NCI-H510A (cell line): Measurements from ENCODE around the gene VRTN.
"Not testable (repeated sequence)": the region's sequence is repeated elsewhere in the genome, so short reads cannot be mapped to it uniquely, and the experiment has no call there.

Source experiments
- DNase-seq: peaks from one replicate; lab custom pipeline; 2025; lab: John Stamatoyannopoulos, UW

VRTN gene

DNA sequence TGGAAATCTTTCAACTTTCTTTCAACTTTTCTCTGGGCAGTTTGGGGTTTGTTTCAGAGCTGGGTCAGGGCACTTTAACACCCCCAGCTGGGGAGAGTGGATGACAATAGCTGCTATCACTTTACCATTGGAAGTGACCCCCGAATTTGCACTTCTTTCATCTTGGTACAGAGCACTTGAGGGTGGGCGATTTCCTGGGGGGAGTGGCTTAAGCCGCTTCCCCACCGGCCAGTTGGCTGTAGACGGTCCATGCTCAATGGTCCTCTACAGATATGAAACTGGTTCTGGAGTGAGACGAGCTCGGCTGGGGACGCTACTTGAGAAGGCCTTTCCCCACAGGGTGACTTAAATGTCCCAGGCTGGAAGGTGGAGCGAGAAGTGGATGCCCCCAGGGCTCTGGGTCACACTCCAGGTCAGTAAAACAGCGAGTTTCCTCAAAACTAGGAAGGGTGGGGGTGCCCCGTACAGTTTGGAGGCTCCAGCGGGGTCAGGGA, at the start of gene VRTN:
Gene VRTN, plus strand, starts transcription at position 231 of the 494 bp plus-strand sequence. CDS start 8,313 bp downstream, outside the sequence.
- DNase-seq, result no peak

- no peak for DNase-seq
Measured at GRCh38 chr14:74299061-74299545, 49.2 kb upstream of the VRTN start.

DNA sequence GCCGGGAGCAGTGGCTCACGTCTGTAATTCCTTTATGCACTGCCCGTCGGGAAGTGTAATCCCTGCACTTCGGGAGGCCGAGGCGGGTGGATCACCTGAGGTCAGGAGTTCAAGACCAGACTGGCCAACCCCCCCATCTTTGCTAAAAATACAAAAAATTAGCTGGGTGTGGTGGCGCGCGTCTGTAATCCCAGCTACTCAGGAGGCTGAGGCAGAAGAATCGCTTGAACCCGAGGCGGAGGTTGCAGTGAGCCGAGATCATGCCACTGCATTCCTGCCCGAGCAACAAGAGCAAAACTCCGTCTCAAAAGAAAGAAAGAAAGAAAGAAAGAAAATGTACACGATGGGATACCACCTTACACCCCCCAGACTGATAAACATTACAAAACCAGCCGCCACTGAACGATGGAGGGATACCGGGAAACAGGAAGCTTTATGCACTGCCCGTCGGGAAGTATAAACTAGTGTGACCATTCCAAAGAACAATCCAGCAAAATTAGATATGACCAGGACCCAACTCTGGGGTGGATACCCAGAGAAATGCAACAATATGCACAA, 46.6 kb upstream of the VRTN start:
- no peak for DNase-seq

DNA sequence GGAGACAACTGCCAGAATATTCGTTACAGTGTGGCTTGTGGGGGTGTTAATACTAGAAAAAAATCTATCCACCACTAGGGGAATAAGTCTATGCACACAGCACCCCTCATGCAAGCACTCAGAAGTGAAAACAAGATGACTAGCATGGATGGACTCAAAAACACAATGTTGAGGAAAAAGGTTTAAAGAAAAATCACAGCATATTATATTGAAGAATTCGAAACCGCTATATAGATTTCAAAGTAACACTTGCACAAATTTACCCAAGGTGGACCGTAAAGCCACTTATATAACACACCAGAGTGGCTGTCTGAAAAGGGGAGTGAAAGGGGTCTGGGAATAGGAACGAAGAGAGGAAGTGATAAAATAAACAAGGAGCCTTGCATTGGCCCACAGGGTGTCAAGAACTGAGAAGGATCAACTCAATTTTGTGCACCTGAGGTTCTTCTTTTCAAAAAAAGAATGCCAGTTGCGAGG, 46.1 kb upstream of the VRTN start:
- no peak for DNase-seq

- peak; percentile 94 for DNase-seq
Measured at GRCh38 chr14:74302634-74303569, 45.4 kb upstream of the VRTN start, which contains the start of gene ABCD4. Gene ABCD4, minus strand, starts transcription at chr14:74302934. Its CDS starts 22 bp downstream, at chr14:74302912.

GRCh38 chr14:74308695-74309094, 39.6 kb upstream of the VRTN start:
- no peak for DNase-seq

- DNase-seq, result no peak
Measured at GRCh38 chr14:74309125-74310022, 38.9 kb upstream of the VRTN start.

DNA sequence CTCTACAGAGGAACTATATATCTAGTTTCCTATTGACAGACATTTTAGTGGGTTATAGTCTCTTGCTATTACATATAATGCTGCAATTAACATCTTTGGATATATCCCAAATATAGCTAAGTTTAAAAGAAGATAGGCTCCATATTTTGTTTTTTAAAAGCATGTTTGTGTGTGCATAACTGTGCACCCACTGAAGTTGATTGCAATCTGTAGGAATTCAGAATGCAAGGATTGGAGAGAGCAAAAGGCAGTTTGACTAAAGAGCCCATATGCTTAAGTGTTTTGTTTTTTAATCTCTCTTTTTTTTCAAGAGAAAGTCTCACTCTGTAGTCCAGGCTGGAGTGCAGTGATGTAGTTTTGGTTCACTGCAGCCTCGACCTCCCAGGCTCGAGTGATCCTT, 36.1 kb upstream of the VRTN start:
- DNase-seq, result no peak

GRCh38 chr14:74313601-74314000, 34.7 kb upstream of the VRTN start:
- DNase-seq, result no peak

- DNase-seq, result no peak
Measured at GRCh38 chr14:74314576-74314975, 33.7 kb upstream of the VRTN start.

- no peak for DNase-seq
Measured at GRCh38 chr14:74324931-74325361, 23.3 kb upstream of the VRTN start.

- no peak for DNase-seq
Measured at GRCh38 chr14:74325446-74325845, 22.8 kb upstream of the VRTN start.

GRCh38 chr14:74326369-74327152, 21.7 kb upstream of the VRTN start:
- DNase-seq, result no peak

DNA sequence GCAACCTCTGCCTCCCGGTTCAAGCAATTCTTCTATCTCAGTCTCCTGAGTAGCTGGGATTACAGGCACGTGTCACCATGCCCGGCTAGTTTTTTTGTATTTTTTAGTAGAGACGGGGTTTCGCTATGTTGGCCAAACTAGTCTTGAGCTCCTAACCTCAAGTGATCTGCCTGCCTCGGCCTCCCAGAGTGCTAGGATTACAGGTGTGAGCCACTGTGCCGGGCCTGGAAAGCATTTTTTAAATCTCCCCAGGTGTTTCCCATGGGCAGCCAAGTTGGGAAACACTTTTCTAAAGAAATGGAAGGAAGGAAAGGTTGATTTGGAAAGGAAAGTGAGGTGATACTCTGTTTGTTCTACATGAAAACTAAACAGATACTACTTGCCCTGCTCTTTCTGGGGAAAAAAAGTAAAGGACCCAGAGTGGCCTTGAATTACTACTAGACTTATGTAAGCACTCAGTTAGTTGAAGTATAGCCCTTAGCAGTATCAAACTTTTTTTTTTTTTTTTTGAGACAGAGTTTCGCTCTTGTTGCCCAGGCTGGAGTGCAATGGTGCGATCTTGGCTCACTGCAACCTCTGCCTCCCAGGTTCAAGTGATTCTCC, 18.2 kb upstream of the VRTN start:
- DNase-seq, result not testable (repeated sequence)

GRCh38 chr14:74333909-74334308, 14.4 kb upstream of the VRTN start:
- no peak for DNase-seq

GRCh38 chr14:74346341-74346740, 1.9 kb upstream of the VRTN start:
- no peak for DNase-seq

DNA sequence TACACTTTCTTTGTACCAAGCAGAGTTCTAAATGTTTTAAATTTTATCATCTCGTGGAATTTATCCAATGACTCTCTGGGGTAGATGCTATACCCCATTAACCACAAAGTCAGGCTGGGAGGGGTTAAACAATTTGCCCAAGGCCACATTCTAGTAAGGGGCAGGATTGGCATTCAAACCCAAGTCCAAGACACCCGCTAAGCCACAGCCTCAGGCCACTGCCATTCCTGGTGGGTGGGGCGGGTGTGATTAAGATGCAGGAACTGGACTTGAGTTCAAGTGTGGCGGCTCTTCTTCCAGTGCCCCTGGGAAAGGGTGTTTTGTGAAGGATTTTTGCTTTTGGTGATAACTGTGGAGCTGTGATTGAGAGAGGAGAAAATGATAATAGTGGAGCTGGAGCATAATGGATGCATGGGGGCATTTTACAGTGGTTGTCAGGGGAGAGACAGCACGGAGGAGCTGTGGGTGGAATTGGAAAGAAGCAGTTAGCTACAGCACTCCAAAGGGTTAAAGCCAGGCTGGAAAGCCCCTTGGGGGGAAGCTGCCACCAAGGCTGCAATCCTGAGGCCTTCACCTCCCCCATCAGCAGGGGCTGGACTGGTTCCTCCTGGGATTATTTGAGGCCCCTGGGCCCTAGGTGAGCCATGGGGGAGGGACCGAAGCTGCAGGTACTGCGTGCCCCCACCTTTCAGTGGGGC, 1.0 kb upstream of the VRTN start:
- DNase-seq, result no peak

DNA sequence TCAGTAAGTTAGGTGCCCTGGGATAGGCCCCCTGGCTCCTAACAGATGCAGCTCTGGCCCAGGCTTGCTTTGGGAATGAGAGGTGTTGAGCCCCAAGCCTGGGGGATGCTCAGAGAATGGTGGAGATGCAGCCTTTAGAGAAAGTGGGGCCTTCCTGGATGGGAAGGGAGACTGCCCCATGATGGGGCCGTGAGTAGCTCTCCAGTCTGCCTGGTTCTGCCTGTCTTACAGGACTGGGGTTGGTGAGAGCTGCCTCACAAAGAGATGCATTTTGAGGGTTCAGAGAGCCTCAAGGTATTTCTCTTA, 523 bp upstream of the VRTN start:
- no peak for DNase-seq

DNA sequence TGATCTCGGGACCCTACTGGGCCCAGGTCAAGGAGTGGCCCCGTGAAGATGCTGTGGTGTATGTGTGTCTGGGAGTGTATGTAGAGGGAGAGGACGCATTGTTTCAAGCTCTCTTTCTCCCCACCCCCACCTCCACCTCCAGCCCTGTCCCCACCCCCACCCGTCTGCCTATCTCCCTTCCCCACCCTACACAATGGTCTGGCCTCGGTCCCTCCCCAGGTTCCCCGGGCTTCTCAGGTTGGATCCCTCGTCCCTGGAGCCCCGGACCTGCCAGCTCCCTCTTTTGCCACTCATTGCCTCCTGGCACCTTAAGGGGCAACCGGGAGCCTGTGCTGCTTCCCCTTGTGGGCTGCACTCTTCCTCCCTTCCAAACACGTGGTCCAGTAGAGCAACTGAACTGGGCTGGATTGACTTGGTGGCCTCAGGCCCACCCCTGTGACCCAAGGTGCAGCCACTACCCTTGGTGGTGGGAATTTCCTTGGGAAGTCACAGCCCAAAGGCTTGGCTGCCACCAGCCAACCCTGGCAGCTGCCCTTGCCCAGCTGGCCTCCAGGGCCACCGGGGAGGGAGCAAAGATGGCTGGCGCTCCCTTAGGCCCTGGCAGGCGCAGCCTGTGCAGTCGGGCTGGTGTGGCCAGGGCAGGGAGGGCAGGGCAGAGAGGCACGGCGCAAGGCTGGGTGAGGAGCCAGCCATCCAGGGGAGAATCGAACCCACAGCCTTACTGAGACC, 628 bp downstream of the VRTN start:
- DNase-seq, result no peak
